K562 (cell line): ENCODE data around the gene ERRFI1. TPM values are rescaled to one million over a fixed set of nuclear protein-coding genes. Genes with fewer than 3 reads are reported as not detected.

Experiments
- ATAC-seq: fragments of 200-7000 bp; cut with Tn5 transposase; 3 replicates; pipeline ENCODE4 v1.9.1; 2020; ENCODE audit warnings: moderate library complexity
- BruUV-seq: library from RNA; stranded (reverse); fragments of 400-500 nt; replicated peaks from 2 replicates; lab custom pipeline; 2021; lab: Mats Ljungman, UMichigan
- CTCF ChIA-PET: fragments of 300-600 bp; formaldehyde crosslinking; extraction: SDS; loops from one replicate; lab custom pipeline; 2021; ENCODE audit warnings: low intra/inter-chr PET ratio; lab: Yijun Ruan, JAX
- POLR2A ChIA-PET: fragments of 300-600, 350-650 bp; sonication (Branson Sonifier 250); formaldehyde crosslinking; extraction: SDS; loops from one replicate; lab custom pipeline; 2021; ENCODE audit warnings: antibody characterized with exemption, inconsistent platforms; lab: Yijun Ruan, JAX
- DNase-seq, 4 experiments: peaks; one replicate each; pipeline versions ENCODE4 v3.0.0 to v3.0.0-alpha.2; 2011 to 2018; ENCODE audit warnings: low spot score in 3 of 4, mixed read lengths in 3 of 4; ENCODE audit errors: extremely low read depth in 1 of 4
- FAIRE-seq: peaks from 2 replicates; lab custom pipeline; 2011; peaks lifted over from hg19 to GRCh38; lab: Jason Lieb, UNC
- H2AFZ ChIP-seq: 2 replicates; pipeline ENCODE4 v1.6.0; 2011; ENCODE audit warnings: low read depth, low read length, control low read depth, inconsistent platforms
- H3K27ac ChIP-seq: fragments of 200-600 bp; 3 replicates; pipeline ENCODE4 v1.8.0; 2011; ENCODE audit warnings: low read depth, mild to moderate bottlenecking, control low read depth, inconsistent platforms, low read length, moderate library complexity, mixed read lengths; ENCODE audit errors: extremely low read depth
- H3K27me3 ChIP-seq, 2 experiments: fragments of 300-600 bp in 1 of 2; 2 replicates in 1 of 2; 3 replicates in 1 of 2; pipeline versions ENCODE4 v1.6.0 to v1.8.0; 2011; ENCODE audit warnings: inconsistent platforms in 2 of 2, low read length in 2 of 2, mild to moderate bottlenecking in 1 of 2, mixed read lengths in 1 of 2, moderate library complexity in 1 of 2; ENCODE audit not compliant: control insufficient read depth in 2 of 2, insufficient read depth in 2 of 2
- H3K36me3 ChIP-seq: fragments of 300-600 bp; 3 replicates; pipeline ENCODE4 v1.8.0; 2011; ENCODE audit warnings: mild to moderate bottlenecking, low read length, inconsistent platforms; ENCODE audit not compliant: control insufficient read depth, insufficient read depth
- H3K4me1 ChIP-seq, 2 experiments: fragments of 200-600 bp in 1 of 2; replicated peaks in 1 of 2; 2 replicates in 1 of 2; 3 replicates in 1 of 2; pipeline versions ENCODE4 v1.5.1 to v1.8.0; 2011; ENCODE audit warnings: inconsistent platforms in 2 of 2, low read length in 2 of 2, mild to moderate bottlenecking in 1 of 2, mixed read lengths in 1 of 2, moderate library complexity in 1 of 2; ENCODE audit not compliant: control insufficient read depth in 2 of 2, insufficient read depth in 2 of 2
- H3K4me2 ChIP-seq: 2 replicates; pipeline ENCODE4 v1.6.1; 2011; ENCODE audit warnings: low read length, control low read depth, inconsistent platforms, mixed read lengths; ENCODE audit not compliant: insufficient read depth
- H3K4me3 ChIP-seq: fragments of 200-600 bp; sonication (generic), shearing (Covaris generic); 2 replicates; pipeline ENCODE4 v1.5.1; 2016; ENCODE audit warnings: control low read depth, inconsistent platforms
- H3K79me2 ChIP-seq: fragments of 200-600 bp; 3 replicates; pipeline ENCODE4 v1.8.0; 2011; ENCODE audit warnings: low read length, inconsistent platforms; ENCODE audit not compliant: control insufficient read depth, insufficient read depth
- H3K9ac ChIP-seq, 2 experiments: 2 replicates each; pipeline versions ENCODE4 v1.6.0 to v1.6.1; 2011; ENCODE audit warnings: low read depth in 2 of 2, low read length in 2 of 2, control low read depth in 1 of 2, inconsistent platforms in 1 of 2, mild to moderate bottlenecking in 1 of 2, mixed read lengths in 1 of 2; ENCODE audit not compliant: insufficient read depth in 1 of 2
- H3K9me1 ChIP-seq: one replicate; pipeline ENCODE4 v1.6.0; 2011; ENCODE audit warnings: inconsistent platforms, mild to moderate bottlenecking, low read length, moderate library complexity; ENCODE audit not compliant: control insufficient read depth, insufficient read depth
- H3K9me3 ChIP-seq: replicated peaks from 2 replicates; pipeline ENCODE4 v1.5.1; 2011; ENCODE audit warnings: low read depth, low read length, inconsistent platforms; ENCODE audit not compliant: control insufficient read depth, insufficient read depth
- H4K20me1 ChIP-seq: replicated peaks from 2 replicates; pipeline ENCODE4 v1.6.1; 2011; ENCODE audit warnings: low read length, inconsistent platforms, mixed read lengths; ENCODE audit not compliant: control insufficient read depth, insufficient read depth
- CBX8 ChIP-seq: fragments of 200-600 bp; sonication (generic); IDR thresholded peaks from 2 replicates; pipeline ENCODE4 v1.6.1; 2012; ENCODE audit warnings: borderline replicate concordance, mixed run types, low read depth, mild to moderate bottlenecking, moderate library complexity, mixed read lengths, low read length, control low read depth, inconsistent platforms; ENCODE audit not compliant: poor library complexity, severe bottlenecking; ENCODE audit errors: extremely low read depth
- FOXA1 ChIP-seq: fragments of 450-650 bp; IDR thresholded peaks from 2 replicates; pipeline ENCODE4 v1.6.1; 2016; ENCODE audit warnings: mild to moderate bottlenecking, borderline replicate concordance
- IRF2 ChIP-seq: sonication (generic); formaldehyde crosslinking; IDR thresholded peaks from 2 replicates; pipeline ENCODE4 v1.8.1; 2022; ENCODE audit warnings: mild to moderate bottlenecking, missing genetic modification reagents
- KAT7 ChIP-seq: sonication (generic); formaldehyde crosslinking; IDR thresholded peaks from 2 replicates; pipeline ENCODE4 v1.8.0; 2022; ENCODE audit warnings: missing genetic modification reagents, mild to moderate bottlenecking, borderline replicate concordance
- SUPT5H ChIP-seq: fragments of 450-650 bp; IDR thresholded peaks from 2 replicates; pipeline ENCODE4 v1.6.1; 2016
- TRIM28 ChIP-seq: fragments of 450-650 bp; IDR thresholded peaks from 2 replicates; pipeline ENCODE4 v1.6.1; 2017
- TSC22D4 ChIP-seq: fragments of 450-650 bp; IDR thresholded peaks from 2 replicates; pipeline ENCODE4 v1.6.1; 2016; ENCODE audit warnings: missing genetic modification characterization, missing biosample characterization, control low read depth
- ZKSCAN1 ChIP-seq: fragments of 150-350 bp; IDR thresholded peaks from 2 replicates; pipeline ENCODE4 v1.6.1; 2016; ENCODE audit warnings: low read depth, low read length
- ZNF133 ChIP-seq: fragments of 250-450 bp; sonication (Bioruptor Pico); IDR thresholded peaks from 2 replicates; pipeline ENCODE4 v1.4.0; 2020; ENCODE audit warnings: mild to moderate bottlenecking
- WGBS: fragments of 100-300 bp; shearing (Covaris generic); methylation state at CpG from one replicate; pipeline ENCODE4 v1.1.6; 2016; ENCODE audit warnings: low coverage, mixed read lengths; ENCODE audit not compliant: insufficient coverage; ENCODE audit errors: missing lambda C conversion rate; 5-methylcytosine and 5-hydroxymethylcytosine counted together
- in situ Hi-C: fragments of 300-500 bp; cut with MboI; formaldehyde crosslinking; loops from 4 replicates; pipeline ENCODE4 v1.15.0; 2018; ENCODE audit warnings: inconsistent platforms, mixed read lengths
- intact Hi-C: fragments of 100-400 bp; cut with micrococcal nuclease; formaldehyde crosslinking; loops from 2 replicates; pipeline ENCODE4 v1.14.2; 2022
- polyA plus RNA-seq, 8 experiments: library from polyadenylated mRNA; depleted of rRNA in 4 of 8; stranded (reverse) in 5 of 8; unstranded in 3 of 8; fragments of >200 nt; fragmentation: Nextera tagmentation in 2 of 8; fragmentation: Illumina TruSeq in 1 of 8; extraction: Ambion mirVana in 2 of 8; extraction: Trizol in 1 of 8; gene quantifications; 2 replicates each; pipeline versions ENCODE4 v1.2.1 to v1.2.3, GENCODE V29; 2011 to 2014; ENCODE audit warnings: inconsistent platforms in 1 of 8, missing spikeins in 1 of 8
- total RNA-seq, 7 experiments: library from RNA; depleted of rRNA in 6 of 7; stranded (reverse); fragments of >200 nt in 6 of 7; fragmentation: Illumina TruSeq in 2 of 7; extraction: Trizol in 2 of 7; gene quantifications; 2 replicates each; pipeline versions ENCODE4 v1.2.1 to v1.2.3, GENCODE V29; 2011 to 2021; ENCODE audit warnings: low replicate concordance in 1 of 7
- TF ChIP-seq, protein P1 (sequence below): fragments of 250-450 bp; sonication (Bioruptor Pico); IDR thresholded peaks from 2 replicates; pipeline ENCODE4 v1.8.0; 2021; ENCODE audit warnings: moderate library complexity, mild to moderate bottlenecking, inconsistent platforms
- TF ChIP-seq, protein P2 (sequence below): fragments of 450-650 bp; IDR thresholded peaks from 2 replicates; pipeline ENCODE4 v1.6.1; 2017; ENCODE audit warnings: antibody characterized with exemption, mild to moderate bottlenecking

The ERRFI1 gene
- total and polyA plus RNA-seq, 9 of the 15 experiments (the other 6 are each of a cell fraction or from before 2014, with no cell fraction given): 0.67 to 4.4 (median 1.1) TPM

- Histone ChIP-seq H3K4me3 (no peak overlapping the region), H4K20me1 (no peaks in the 10 kb centered on the region), H3K4me1 (peaks cover 0 to 9% of the 10 kb centered on the region in 2 experiments; a peak in 3 of 5 replicates), H3K27ac (no peak overlapping the region), H3K79me2 (no peaks in the 10 kb centered on the region), H2AFZ (no peak overlapping the region), H3K9me3 (no peaks in the 10 kb centered on the region), H3K36me3 (no peaks in the 10 kb centered on the region), H3K9ac (no peak overlapping the region), H3K4me2 (no peak overlapping the region)
- BruUV-seq: no TSS peak
- ChIA-PET POLR2A (interaction anchor here (0.7 to 1.4 kb wide), 3 partner anchors 11 to 92 kb away, joined by 3 to 4 read pairs (median 3); no protein-coding TSS in a partner anchor), CTCF (no interaction called here)
- ATAC-seq (no peak), FAIRE-seq (no peak)
- in situ Hi-C loops: no loop called here
- TF ChIP-seq ZKSCAN1: peak; percentile 56; the same call in 1 of the 2 replicates
- TF ChIP-seq FOXA1: no peak
- TF ChIP-seq, all 486 proteins: peak for 1
- intact Hi-C loops: no loop called here
- Histone ChIP-seq H3K9me1 (no peaks in the 10 kb centered on the region), H3K27me3 (peaks cover 14 to 19% of the 10 kb centered on the region in 2 experiments)
- no peak for DNase-seq
- WGBS: 7% methylated on average over 7 of the region's 7 CpGs
Measured at GRCh38 chr1:8073112-8073855, 47.2 kb upstream of the ERRFI1 start.

- WGBS: 27% methylated on average over 10 of the region's 10 CpGs
- no peak overlapping the region for H3K27ac ChIP-seq
- FAIRE-seq (no peak), ATAC-seq (no peak), DNase-seq (no peak)
- peaks cover 2% of the 10 kb centered on the region; the same call in 1 of the 2 replicates for H3K9me3 ChIP-seq
- intact Hi-C loops (no loop called here), in situ Hi-C loops (no loop called here)
- no peaks in the 10 kb centered on the region for H3K9me1 ChIP-seq
- BruUV-seq: no TSS peak
- no peaks in the 10 kb centered on the region for H3K36me3 ChIP-seq
- peaks cover 13 to 18% of the 10 kb centered on the region in 2 experiments for H3K27me3 ChIP-seq
- no peaks in the 10 kb centered on the region for H3K4me1 ChIP-seq
- no peak overlapping the region for H3K9ac ChIP-seq
- no peak overlapping the region for H3K4me3 ChIP-seq
- ChIA-PET POLR2A (no interaction called here), CTCF (no interaction called here)
- no peak overlapping the region for H3K4me2 ChIP-seq
- H4K20me1 ChIP-seq: no peaks in the 10 kb centered on the region
- H2AFZ ChIP-seq: no peak overlapping the region
- no peak for TF ChIP-seq IRF2 (CRISPR knock-in tag)
- no peak for TF ChIP-seq CBX8
- TF ChIP-seq, protein P1, sequence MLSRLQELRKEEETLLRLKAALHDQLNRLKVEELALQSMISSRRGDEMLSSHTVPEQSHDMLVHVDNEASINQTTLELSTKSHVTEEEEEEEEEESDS (CRISPR knock-in tag): no peak
- TF ChIP-seq KAT7 (CRISPR knock-in tag): no peak
- no peak for TF ChIP-seq SUPT5H
- TF ChIP-seq ZNF133: no peak
- TF ChIP-seq TRIM28: no peak
- no peak for TF ChIP-seq TSC22D4
- TF ChIP-seq, protein P2, sequence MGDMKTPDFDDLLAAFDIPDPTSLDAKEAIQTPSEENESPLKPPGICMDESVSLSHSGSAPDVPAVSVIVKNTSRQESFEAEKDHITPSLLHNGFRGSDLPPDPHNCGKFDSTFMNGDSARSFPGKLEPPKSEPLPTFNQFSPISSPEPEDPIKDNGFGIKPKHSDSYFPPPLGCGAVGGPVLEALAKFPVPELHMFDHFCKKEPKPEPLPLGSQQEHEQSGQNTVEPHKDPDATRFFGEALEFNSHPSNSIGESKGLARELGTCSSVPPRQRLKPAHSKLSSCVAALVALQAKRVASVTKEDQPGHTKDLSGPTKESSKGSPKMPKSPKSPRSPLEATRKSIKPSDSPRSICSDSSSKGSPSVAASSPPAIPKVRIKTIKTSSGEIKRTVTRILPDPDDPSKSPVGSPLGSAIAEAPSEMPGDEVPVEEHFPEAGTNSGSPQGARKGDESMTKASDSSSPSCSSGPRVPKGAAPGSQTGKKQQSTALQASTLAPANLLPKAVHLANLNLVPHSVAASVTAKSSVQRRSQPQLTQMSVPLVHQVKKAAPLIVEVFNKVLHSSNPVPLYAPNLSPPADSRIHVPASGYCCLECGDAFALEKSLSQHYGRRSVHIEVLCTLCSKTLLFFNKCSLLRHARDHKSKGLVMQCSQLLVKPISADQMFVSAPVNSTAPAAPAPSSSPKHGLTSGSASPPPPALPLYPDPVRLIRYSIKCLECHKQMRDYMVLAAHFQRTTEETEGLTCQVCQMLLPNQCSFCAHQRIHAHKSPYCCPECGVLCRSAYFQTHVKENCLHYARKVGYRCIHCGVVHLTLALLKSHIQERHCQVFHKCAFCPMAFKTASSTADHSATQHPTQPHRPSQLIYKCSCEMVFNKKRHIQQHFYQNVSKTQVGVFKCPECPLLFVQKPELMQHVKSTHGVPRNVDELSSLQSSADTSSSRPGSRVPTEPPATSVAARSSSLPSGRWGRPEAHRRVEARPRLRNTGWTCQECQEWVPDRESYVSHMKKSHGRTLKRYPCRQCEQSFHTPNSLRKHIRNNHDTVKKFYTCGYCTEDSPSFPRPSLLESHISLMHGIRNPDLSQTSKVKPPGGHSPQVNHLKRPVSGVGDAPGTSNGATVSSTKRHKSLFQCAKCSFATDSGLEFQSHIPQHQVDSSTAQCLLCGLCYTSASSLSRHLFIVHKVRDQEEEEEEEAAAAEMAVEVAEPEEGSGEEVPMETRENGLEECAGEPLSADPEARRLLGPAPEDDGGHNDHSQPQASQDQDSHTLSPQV: no peak
- H3K79me2 ChIP-seq: no peaks in the 10 kb centered on the region
Measured at GRCh38 chr1:8070381-8070811, 44.3 kb upstream of the ERRFI1 start.
